Tibial nerve (tissue), 4 donors: ENCODE data around the gene CD46.

Experiments used
- EP300 ChIP-seq, 2 donors: sonication (generic); formaldehyde crosslinking; IDR thresholded peaks; one replicate each; pipeline ENCODE4 v1.6.1; 2017; ENCODE audit warnings: antibody characterized with exemption in 2 of 2, mild to moderate bottlenecking in 1 of 2
- TF ChIP-seq, protein P1 (sequence below), 5 experiments: fragments of 200-600 bp in 3 of 5; fragments of 450-650 bp in 2 of 5; sonication (generic) in 3 of 5; IDR thresholded peaks; one replicate each; pipeline ENCODE4 v1.5.1; 2016 to 2019; ENCODE audit warnings: antibody characterized with exemption in 5 of 5, mild to moderate bottlenecking in 3 of 5, moderate library complexity in 2 of 5

DNA sequence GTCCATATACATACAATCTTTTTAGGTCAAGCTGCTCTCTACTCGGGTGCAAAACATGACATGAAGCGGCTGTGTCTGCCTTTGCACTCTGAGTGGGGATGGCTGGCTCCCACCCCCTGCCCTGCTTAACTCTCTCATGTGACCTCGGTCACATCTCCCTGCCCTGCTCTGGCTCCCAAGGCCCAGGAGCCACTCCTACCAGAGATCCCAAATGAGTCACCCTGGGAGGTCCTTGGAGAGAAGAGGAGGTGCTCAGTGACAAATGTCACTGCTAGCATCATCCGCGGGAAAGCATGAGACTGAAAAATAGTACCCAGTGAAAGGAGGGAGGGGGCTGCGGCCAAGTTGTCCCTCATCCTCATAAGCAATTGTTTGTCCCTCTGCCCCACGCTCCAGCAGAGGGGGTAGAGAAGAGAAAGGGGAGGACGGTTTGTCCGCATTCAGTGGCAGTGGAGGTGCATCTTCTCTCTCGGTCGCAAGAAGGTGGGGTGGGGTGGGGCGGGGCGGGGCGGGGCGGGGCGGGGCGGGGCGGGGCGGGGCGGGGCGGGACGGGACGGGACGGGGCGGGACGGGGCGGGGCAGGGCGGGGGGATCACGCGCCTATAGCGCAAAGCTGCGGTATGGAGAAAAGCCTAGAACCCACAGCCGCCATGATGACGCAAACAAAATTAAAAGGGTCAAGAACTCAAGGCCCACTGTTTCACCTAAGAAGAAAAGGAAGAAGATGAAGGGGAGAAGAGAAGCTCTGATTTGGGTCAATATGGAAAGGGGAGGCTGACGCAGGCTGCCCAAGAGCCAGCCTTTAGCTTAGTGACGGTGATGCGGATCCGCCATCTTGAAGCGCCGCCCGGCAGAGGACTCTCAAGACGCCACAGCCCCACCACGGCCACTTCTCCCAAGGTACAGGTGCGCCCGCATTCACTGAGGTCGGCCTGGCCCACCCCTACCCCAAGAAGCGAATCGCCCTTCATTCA lies 66.2 kb downstream of the CD46 start:
- TF ChIP-seq EP300 (IDR thresholded peaks at IDR 0.05), result peak in 1 of 2 donors; percentile 13
- TF ChIP-seq, protein P1, sequence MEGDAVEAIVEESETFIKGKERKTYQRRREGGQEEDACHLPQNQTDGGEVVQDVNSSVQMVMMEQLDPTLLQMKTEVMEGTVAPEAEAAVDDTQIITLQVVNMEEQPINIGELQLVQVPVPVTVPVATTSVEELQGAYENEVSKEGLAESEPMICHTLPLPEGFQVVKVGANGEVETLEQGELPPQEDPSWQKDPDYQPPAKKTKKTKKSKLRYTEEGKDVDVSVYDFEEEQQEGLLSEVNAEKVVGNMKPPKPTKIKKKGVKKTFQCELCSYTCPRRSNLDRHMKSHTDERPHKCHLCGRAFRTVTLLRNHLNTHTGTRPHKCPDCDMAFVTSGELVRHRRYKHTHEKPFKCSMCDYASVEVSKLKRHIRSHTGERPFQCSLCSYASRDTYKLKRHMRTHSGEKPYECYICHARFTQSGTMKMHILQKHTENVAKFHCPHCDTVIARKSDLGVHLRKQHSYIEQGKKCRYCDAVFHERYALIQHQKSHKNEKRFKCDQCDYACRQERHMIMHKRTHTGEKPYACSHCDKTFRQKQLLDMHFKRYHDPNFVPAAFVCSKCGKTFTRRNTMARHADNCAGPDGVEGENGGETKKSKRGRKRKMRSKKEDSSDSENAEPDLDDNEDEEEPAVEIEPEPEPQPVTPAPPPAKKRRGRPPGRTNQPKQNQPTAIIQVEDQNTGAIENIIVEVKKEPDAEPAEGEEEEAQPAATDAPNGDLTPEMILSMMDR (IDR thresholded peaks at IDR 0.05), result no peak
